ENCODE measurements around the gene TIMM17B. TPM values are rescaled to one million over a fixed set of nuclear protein-coding genes. Genes with fewer than 3 reads are reported as not detected.

The TIMM17B gene
- polyA plus RNA-seq (2011; rRNA removed), result 68.9 and 71.8 TPM in 2 replicates
- polyA plus RNA-seq (2012; cell fraction: cytosol; rRNA removed), result 176 and 203 TPM in 2 replicates
- 162 and 173 TPM in 2 replicates for polyA plus RNA-seq (2012; cell fraction: nucleus; rRNA removed)
- 71.9 to 76.9 TPM (median 73.3 TPM) in 3 replicates for polyA plus RNA-seq (2017; fragmentation: RNase III; extraction: RNeasy Plus Mini Kit Qiagen cat#74134 plus additional on column Dnase treatment)
- polyA minus RNA-seq (2011; rRNA and poly(A)+ RNA removed), result 51.2 and 55.1 TPM in 2 replicates

- POLR2A ChIA-PET, result interaction anchor here (1.0 to 1.9 kb wide), 11 partner anchors 14 to 257 kb away, joined by 3 to 15 read pairs (median 4); partner anchors contain the start of genes HDAC6, OTUD5 and SLC35A2
- TF ChIP-seq PHF8 (IDR thresholded peaks at IDR 0.05; ENCODE audit: borderline replicate concordance, low read depth) (peak; percentile 60; the same call in 1 of the 2 replicates), RFX5 (IDR thresholded peaks at IDR 0.05) (peak; percentile 88), GATA3 (IDR thresholded peaks at IDR 0.05; ENCODE audit: borderline replicate concordance) (0 out of 2 replicates have a peak, but pooled peaks have one; percentile 24), BCL3 (IDR thresholded peaks at IDR 0.05) (peak; percentile 81; the same call in 1 of the 3 replicates), RNF2 (IDR thresholded peaks at IDR 0.05; ENCODE audit: borderline replicate concordance, low read depth) (no peak), PBX3 (IDR thresholded peaks at IDR 0.05) (peak; percentile 53; the same call in 1 of the 2 replicates), CBX8 (IDR thresholded peaks at IDR 0.05) (no peak), JUN (IDR thresholded peaks at IDR 0.05) (peak; percentile 64 to 78; a peak in 4 of 5 replicates), POLR2A (IDR thresholded peaks at IDR 0.05; ENCODE audit: low read length) (peak; percentile 80), BHLHE40 (IDR thresholded peaks at IDR 0.05; ENCODE audit: low read depth, low read length) (peak; percentile 54)
- TF ChIP-seq, protein P1, sequence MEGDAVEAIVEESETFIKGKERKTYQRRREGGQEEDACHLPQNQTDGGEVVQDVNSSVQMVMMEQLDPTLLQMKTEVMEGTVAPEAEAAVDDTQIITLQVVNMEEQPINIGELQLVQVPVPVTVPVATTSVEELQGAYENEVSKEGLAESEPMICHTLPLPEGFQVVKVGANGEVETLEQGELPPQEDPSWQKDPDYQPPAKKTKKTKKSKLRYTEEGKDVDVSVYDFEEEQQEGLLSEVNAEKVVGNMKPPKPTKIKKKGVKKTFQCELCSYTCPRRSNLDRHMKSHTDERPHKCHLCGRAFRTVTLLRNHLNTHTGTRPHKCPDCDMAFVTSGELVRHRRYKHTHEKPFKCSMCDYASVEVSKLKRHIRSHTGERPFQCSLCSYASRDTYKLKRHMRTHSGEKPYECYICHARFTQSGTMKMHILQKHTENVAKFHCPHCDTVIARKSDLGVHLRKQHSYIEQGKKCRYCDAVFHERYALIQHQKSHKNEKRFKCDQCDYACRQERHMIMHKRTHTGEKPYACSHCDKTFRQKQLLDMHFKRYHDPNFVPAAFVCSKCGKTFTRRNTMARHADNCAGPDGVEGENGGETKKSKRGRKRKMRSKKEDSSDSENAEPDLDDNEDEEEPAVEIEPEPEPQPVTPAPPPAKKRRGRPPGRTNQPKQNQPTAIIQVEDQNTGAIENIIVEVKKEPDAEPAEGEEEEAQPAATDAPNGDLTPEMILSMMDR (IDR thresholded peaks at IDR 0.05), result no peak
- TF ChIP-seq, protein P2, sequence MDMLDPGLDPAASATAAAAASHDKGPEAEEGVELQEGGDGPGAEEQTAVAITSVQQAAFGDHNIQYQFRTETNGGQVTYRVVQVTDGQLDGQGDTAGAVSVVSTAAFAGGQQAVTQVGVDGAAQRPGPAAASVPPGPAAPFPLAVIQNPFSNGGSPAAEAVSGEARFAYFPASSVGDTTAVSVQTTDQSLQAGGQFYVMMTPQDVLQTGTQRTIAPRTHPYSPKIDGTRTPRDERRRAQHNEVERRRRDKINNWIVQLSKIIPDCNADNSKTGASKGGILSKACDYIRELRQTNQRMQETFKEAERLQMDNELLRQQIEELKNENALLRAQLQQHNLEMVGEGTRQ (IDR thresholded peaks at IDR 0.05), result no peak
- 0% methylated on average over 7 of the region's 49 CpGs for WGBS (ENCODE audit: missing lambda C conversion rate)
- DNase-seq (ENCODE audit: low read depth in 1 of 2, low spot score in 1 of 2) (peak; percentile 89 to 98), ATAC-seq (peak; percentile 93 to 94), FAIRE-seq (peak; percentile 100)
- H3K4me1 ChIP-seq, result peaks cover 16% of the 10 kb centered on the region
- H3K27ac ChIP-seq, result peak within 1 kb of the TSS; percentile 94 to 97
- CTCF ChIA-PET, result interaction anchor here (0.7 to 1.6 kb wide), 4 partner anchors 11 to 41 kb away, joined by 3 read pairs; no protein-coding TSS in a partner anchor
- peak within 1 kb of the TSS; percentile 84 for H3K4me2 ChIP-seq
- H3K4me3 ChIP-seq, result peak within 1 kb of the TSS; percentile 87
- H3K9me3 ChIP-seq, result no peaks in the 10 kb centered on the region
These were observed at the start of gene TIMM17B, which contains the start of gene PQBP1 for GRCh38 chrX:48897625-48898306. TIMM17B (minus strand) TSS chrX:48897768; CDS start chrX:48897749, 19 bp downstream. PQBP1 (plus strand) TSS chrX:48897930; CDS start chrX:48898510, 580 bp downstream.

- no peak overlapping the region for H3K4me2 ChIP-seq
- peak; percentile 61 to 62 for DNase-seq (ENCODE audit: low read depth in 1 of 2, low spot score in 1 of 2)
- ChIA-PET POLR2A (interaction anchor here (1.0 kb wide), 1 partner anchor 12 kb away, joined by 4 read pairs; the partner anchor contains the start of gene OTUD5), CTCF (interaction anchor here (0.6 to 1.7 kb wide), 21 partner anchors 9 to 356 kb away, joined by 3 to 20 read pairs (median 3); partner anchors contain the start of genes KCND1 and PIM2)
- H3K4me3 ChIP-seq, result no peak overlapping the region
- 56% methylated on average over 8 of the region's 8 CpGs for WGBS (ENCODE audit: missing lambda C conversion rate)
- FAIRE-seq, result peak; percentile 82
- no peak overlapping the region for H3K27ac ChIP-seq
- H3K4me1 ChIP-seq, result no peaks in the 10 kb centered on the region
- ATAC-seq, result peak; percentile 92 to 96
- TF ChIP-seq CEBPB (IDR thresholded peaks at IDR 0.05) (no peak), SMC3 (IDR thresholded peaks at IDR 0.05) (peak; percentile 58), RFX5 (IDR thresholded peaks at IDR 0.05) (0 out of 2 replicates have a peak, but pooled peaks have one; percentile 36), HOXB13 (CRISPR knock-in tag; IDR thresholded peaks at IDR 0.05; ENCODE audit: low read depth) (no peak), RAD21 (conservative IDR thresholded peaks at IDR 0.05 in 1 of 2, IDR thresholded peaks at IDR 0.05 in 1 of 2) (peak; percentile 64 to 71)
- TF ChIP-seq, protein P1 (IDR thresholded peaks at IDR 0.05), result peak; percentile 78
- H3K9me3 ChIP-seq, result no peaks in the 10 kb centered on the region
These were observed 48.2 kb upstream of the TIMM17B start for GRCh38 chrX:48945517-48946348.

All from A549 (cell line).